NCI-H748 (cell line): ENCODE results near the gene RBM5.
A peak's percentile ranks its signal among the peaks of the same experiment; 100 is the strongest.

Experiments used
- DNase-seq: peaks from one replicate; lab custom pipeline; 2025; ENCODE audit not compliant: unreplicated experiment; lab: John Stamatoyannopoulos, UW

The RBM5 gene

DNA sequence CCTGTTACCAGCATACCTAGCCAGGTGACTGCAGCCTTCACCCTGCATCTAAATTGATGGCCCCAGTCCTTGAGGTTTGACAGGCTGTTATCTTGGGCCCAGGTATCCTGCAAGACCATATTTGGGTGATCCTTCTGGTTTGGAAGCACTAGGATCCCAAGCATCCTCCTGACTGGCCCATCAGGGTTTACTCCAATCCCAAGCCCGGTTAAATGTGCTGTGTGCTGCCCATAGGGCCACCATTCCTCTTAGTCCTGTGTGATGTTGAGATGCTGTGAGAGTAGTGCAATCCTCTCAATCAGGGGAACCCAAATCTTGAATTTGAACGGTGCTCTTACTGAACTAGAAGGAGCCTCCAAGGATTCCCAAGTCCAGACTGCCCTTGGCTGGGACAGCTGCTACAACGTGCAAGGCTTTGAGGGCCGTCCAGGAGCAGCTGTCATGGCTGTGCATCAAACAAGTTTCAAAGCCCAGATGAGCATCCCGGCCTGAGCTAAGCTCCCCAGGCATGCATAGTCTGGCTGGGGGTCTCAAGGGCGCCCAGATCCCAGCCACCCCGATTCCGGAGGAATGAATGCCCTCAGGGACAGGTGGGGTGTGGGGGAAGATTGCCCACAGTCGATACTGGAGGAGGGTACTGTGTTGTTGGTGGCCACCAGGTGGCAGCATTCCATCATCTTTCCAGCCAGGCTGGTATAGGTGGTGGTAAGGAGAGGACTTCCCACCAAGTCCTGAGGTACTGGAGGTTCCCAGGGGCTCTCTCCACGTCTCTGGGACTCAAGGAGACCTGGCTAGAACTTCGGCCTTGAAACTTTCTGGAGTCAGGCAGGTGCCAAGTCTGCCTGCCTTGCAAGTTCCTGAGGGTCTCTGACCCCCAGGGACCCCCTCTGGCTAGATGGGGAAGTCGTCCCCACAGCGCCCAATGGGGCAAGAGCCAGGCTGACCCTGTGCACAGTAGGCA lies 32.6 kb downstream of the RBM5 start:
- peak; percentile 62 for DNase-seq

DNA sequence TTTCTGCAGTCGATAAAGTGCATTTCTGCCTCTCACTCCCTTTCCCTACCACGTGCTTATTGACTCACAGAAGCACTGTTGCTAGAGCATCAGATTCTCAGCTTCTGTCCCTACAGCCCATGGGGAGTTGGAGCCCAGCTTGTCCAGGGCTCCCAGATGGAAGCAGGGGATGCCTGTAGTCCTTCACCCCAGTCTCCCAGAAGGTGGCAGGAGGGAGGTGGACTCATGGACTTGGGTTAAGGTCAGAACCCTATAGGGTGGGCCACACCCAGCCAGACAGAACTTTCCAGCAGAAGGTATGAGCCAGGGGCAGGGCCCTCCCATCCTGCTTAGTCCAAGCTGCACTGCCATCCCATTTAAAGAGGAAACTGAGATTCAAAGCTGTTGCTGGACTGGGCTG lies 33.4 kb downstream of the RBM5 start:
- no peak for DNase-seq

DNA sequence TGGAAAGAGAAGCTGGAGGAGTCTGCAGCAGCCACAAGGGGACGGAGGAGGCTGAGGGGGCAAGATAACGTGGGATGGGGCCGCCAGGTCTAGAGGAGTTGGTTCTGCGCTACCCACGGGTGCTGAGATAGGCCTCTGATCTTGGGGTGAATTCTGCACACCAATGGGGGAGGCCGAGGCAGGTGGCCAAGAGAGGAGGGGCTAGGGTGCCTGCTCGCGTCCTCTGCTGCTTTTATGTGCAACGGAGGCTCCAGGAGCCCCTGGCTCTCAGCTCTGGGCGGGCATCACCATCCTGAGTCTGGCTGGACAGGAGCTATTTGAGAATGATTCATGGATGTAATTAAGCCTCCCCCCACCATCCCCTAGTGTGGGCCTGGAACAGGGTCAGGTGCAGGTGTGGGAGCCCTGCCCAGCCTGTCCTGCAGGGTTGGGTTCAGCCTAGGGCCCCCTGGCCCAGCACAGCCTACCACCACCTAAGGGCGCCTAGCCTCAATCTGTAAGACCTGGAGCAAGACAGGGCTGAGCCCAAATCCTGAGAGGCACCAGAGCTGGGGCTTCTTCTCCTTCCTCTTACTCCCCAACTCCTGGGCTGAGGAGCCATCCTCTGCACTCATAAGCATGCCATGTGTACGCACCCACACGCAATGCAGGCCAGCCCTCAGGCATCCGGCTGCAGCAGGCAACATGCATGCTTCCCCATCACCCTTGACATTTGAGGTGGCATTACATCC lies 34.1 kb downstream of the RBM5 start:
- DNase-seq: no peak

DNA sequence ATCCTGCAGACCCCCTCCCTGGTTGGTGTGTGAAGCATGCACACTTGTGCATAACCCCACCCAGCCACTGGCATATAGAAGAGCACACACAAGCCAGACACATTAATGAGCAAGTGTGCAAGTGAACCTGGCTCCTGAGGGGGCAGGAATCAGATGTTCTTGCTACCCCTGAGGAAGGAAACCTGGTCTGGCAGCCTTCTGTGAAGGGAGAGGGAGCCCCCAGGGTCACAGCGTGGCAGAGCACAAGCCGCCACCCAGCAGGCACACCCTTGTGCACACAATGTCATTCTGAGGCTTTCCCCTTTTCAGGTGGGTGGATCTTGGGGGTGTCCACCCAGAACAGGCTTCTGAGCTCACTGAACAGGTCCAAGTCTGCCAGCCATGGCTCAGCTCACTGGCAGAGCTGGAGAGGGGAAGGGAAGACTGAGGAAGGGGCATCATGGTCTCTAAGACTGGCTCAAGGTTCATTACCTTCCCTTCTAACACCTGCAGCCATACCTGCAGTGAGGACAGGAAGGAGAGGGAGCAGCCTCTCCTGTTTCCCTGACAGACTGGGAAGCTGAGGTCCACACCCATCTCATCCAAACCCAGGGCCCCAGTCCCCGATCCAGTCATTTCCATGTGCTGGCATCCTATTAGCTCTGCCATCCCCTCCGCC lies 34.8 kb downstream of the RBM5 start:
- DNase-seq: no peak

DNA sequence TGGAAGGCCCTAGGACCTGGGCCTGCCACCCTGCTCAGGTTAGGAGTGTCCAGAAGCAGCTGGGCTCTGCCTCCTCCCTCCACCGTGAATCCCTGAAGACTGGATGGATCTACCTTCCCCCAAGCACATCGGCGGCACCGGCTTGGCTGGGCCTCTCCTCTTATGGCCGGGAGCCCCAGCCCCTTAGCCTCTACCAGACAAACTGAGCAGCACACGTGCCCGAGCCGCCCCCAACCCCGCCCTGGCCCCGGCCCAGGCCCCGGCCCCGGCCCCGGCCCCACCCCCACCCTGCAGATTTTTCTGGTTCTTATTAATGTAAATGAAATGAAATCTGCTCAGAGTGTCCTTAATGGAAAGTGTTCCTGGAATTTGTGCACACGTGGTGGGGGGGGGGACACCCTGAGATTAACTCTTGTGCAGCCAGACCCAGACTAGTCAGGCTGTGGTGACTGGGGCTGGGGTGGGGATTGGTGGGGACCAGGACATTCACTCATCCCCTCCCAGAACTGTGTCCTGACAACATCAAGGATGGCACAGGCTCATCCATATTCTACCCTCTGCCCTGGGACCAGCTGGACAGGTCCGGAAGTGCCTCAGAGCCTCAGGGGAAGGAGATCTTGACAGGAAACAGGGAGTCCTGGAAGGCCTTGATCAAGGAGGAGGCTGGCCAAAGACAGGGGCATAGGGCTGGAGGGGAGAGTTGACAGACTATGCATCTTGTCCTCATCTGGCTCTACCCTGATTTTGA lies 35.5 kb downstream of the RBM5 start:
- no peak for DNase-seq

DNA sequence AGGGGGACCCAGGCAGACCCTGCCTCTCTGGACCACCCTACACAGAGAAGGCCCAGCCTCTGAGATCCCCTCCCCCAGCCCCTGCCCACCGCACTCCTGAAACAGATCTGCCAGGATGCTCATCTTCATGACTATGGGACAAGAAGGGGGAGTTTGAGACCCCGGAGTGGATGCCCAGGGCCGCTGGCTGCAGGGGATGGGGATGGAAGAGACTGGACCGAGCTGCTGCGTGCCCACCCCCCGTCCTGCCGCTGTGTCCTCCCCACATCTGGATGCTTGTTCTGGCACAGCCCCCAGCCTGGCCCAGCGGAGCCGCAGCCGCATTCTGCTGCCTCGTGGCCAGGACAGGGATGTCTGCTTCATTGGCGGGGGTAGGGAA lies 36.1 kb downstream of the RBM5 start:
- no peak for DNase-seq

DNA sequence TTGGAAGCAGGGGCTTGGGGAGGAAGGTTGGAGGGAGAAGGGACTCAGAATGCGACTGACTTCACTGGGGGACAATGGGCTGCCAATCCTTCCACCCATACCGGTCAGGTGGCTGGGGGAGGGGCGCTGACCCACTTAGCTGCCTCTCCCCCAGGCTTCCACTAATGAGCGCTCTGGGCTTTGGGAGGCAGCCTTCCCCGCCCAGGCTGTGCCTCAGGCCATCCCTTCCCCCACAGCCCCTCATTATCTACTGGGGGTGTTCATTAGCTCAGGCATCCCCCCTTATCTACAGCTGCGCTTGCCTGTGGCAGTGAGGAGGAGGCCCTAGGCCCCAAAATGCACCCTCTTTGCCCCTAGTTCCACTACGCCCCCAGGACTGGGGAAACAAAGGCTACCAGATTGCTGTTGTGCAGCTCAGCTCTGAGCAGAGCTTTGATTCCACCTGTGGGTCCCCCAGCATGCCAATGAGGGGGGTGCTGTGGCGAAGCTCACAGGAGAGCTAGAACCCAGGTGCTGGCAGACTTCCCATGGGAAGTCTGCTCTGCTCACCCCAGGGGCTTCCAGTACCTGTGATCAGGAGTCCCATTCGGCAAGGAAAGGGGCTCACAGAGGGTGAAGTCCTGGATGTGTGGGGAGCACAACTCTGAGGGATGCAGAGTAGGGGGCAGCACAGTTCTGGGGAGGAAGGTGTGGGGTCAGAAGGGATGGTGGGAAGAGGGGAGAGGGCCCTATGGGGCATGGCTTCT lies 37.0 kb downstream of the RBM5 start:
- DNase-seq: no peak

DNA sequence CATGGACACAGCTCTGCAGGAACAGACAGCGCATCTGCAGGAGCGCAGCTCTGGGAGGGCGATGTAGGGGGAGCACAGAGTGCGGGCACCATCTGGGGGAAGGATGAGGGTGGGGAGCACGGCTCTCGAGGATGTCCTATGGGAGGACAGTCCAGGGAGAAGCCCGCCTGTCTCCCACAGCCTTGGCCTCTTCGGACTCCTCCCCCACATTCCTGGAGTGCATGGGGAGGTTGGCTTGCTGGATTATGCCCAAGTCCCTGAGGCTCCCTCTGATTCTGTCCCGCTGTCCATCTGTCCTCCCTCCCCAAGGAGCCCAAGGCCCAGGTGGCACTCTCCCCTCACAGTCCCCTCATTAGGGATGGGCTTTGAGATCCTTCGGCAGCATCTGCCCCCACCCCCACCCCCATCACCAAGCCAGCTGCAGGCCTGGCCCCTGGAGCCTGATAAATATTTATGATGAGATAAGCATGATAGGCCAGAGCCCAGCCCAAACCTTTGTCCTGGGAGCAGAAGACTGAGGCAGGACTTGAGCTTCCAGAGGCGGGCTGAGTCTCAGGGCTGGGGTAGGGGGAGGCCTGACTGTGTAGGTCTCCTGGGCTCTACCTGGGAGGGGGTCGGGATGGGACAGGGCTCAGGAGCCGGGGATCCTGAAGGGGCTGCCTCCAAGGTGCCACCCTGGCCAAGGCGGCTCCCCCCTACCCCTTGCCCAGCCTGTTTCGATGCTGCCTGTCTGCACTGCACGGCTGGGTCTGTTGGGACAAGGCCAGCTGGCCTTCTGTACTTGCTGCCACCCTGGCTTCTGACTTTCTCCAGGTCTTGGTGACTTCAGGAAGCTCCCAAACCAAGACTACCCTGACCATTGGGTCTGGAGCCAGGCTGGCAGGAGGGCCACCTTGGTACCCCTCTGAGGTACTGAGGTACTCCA lies 37.8 kb downstream of the RBM5 start:
- no peak for DNase-seq

DNA sequence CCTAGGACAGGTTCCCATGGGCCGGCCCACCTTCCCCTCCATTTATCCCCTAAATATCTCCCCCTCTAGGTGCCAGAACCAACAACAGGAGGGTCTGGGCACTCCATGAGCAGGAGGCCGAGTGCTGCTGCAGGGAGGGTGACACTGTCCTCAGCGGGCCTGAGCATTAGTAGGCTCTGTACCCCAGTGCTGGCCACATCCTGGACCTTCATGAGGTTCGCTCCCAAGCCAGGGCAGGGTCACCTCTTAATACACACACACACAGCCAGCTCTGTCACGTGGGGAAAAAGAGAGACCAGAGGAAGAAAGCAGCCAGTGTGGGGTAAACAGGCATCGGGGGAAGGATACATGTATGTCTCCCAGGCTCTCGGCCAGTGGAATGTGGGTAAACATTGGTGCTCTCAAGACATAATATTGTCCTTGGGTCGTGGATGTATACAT lies 38.6 kb downstream of the RBM5 start:
- no peak for DNase-seq

DNA sequence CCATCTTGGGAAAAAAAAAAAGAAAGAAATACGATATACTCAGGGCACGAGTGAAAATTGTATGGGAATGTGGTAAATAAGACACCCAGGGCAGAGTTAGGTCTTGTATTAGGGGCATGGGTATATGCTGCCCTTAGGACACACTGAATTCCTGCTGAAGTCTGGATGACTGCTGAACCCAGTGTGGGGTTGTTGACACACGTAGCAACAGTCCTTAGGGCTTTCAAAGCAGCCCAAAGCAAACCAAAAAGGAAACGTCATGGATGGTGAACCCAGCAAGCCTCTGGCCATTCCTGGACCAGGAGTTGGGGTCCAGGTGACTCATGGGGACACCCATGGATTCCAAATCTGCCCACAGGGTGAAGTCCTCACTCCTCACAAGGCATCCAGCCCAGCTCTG lies 39.3 kb downstream of the RBM5 start:
- DNase-seq: no peak

DNA sequence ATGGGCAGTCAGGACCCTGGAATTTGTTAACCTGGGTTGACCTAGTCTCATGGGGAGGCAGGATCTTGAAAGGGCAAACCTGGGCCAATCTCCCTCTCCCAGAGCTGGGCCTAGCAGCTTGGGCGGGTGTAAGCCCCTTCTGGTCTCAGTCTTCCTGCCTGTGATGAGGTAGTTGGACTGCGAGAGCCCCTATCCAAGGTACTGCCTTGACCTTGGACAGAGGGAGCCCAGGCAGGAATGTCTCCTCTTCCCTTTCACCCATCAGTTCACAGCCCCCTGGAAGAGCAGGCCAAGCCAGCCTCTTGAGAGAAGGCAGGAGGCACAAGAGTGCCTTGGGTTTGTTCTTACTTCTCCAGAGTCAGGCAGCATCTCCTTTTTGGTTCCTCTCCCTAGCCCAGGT lies 41.7 kb downstream of the RBM5 start:
- no peak for DNase-seq

DNA sequence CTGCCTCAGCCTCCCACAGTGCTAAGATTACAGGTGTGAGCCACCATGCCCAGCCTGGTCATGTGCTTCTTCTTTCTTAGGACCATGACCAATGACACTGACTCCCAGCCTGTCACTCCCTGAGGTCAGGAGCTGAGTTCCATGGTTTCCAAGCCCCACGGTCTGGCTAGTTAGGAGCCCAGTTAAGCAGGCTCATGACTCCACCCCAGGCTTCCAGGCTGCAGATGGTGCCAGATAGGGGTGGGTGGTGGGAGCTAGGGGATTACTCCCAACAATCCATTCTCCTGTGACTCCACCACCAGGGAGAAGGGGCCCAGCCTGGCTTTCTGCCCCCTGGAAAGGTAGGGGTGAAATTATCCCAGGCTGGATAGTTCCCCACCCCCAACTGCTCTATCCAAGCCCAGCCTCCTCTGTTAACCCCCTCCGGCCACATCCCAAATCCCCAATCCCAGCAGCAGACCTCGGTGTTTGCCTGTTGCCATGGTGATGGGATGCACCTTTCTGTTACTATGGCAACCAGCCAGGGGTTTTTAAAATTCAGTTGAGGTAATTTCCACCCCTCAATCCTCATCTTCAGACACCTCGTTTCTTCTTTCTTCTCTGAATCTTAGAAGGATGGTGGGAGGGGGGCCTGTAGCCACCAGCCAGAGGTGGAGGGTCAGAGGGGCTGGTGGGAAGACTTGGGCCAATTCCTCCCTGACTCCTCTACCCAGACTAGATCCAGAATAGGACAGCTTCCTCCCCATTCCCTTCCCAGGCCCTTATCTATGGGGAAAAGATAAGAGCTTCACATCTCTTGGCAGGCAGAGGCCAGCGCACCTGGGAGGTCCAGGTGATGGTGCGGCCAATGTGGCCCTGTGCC lies 43.9 kb downstream of the RBM5 start:
- DNase-seq: peak; percentile 15

DNA sequence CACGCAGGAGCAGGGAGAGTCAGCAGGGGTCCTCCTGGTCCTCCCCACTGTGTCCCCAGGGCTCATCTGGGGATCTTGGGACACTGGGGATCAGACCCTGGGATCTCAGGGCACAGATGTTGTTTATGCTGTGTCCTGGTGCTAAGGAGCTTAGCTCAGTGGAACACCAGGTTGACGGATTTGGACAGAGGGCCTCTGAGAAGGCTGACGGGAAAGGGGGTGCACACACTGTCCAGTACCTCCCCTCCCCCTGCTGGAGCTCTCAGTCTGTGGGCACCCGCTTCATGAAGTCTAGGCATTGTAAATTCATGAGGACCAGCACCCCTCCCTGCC lies 44.5 kb downstream of the RBM5 start:
- no peak for DNase-seq

DNA sequence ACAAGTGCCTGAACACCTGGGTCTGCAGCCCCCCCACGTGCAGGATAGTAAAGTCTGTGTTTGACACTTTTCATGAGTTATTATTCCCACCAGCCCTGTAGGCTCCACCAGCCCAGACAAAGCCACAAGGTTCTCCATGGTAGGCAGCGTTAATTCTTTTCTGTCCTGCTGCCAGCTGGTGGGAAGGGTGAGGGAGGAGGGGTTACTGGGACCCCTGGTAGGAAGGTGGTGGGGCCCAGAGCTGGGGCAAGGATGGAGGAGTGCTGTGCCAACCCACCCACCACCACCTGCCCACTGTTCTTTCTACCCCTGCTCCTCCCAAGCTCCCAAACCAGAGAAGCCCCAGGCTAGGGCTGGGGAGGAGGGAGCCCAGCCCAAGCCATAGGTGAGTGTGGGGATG lies 45.6 kb downstream of the RBM5 start:
- DNase-seq: no peak

DNA sequence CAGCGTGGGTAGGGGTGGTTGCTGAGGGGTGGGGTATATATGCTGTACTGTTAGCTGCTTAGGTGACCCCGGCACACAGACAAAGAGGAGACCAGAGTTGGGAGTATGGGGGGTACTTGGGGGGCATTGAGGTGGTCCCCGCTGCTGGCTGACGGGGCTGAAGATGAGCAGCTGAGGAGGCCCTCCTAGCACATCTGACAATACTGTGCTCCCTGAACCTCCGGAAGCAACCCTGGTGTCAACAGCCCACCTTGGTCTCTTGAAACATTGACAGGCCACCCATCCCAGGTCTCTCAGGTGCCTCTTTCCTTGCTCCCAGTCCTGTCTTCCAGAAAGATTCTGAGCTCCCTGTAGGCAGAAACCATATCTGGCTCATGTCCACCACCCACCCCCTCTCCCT lies 47.2 kb downstream of the RBM5 start:
- DNase-seq: no peak

DNA sequence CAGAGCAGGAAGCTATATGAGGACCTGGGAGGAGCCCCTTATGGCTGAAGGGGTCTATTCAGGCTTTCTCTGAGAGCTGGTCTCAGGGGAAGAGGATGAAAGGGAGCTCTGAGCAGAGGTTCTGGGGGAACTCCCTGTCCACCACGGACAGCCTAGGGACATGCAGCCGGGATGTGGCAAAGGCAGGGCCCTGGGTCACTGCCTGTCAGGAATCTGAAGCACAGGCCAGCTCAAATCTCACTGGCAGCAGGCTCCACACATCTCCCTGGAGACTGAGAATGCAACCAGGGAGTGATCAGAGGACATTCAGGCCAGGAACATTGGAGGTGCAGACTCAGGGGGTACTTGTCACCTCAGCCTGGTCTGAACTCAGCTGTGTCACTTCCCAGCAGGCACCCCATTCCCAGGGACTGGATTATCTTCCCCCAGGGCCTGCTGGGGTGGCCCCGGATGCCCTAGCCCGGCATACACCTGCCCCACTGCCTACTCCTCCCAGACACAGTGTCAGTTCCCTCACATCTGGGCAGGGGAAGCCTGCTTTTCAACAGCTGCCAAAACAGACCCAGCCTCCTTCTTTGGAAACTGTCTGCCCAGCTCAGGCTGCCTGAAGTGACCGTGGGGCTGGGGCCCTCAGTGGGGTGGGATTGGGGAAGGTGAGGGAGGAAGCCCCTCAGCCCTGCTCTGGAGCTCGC lies 48.1 kb downstream of the RBM5 start:
- DNase-seq: no peak

DNA sequence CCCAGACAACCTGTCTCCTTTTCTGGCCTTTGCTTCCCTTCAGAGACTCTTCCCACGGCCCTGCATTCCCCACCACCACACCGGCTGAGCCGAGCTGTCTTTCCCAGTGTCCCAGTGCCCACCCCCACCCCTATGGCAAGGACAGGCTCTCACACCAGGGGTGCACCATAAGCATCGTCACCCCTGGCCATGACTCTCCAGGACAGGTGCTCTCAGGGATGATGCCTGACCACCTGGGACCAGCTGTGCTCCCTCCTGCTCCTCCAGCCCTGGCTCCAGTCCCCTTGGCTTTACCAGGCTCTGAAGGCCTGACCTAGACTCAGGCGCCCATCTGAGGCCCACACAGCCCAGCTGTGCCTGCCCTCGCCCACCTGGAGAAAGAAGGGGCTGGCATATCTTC lies 48.8 kb downstream of the RBM5 start:
- no peak for DNase-seq
